A673 (cell line): ENCODE results near the gene QSOX2.

Experiments
- EZH2 ChIP-seq: fragments of 200-600 bp; sonication (generic); IDR thresholded peaks from 2 replicates; pipeline ENCODE4 v1.6.1; 2017; ENCODE audit warnings: borderline replicate concordance, low read depth, mild to moderate bottlenecking, mixed read lengths, antibody characterized with exemption, low read length; ENCODE audit not compliant: poor library complexity, severe bottlenecking
- TF ChIP-seq, protein P1 (sequence below): fragments of 300-800, 200-600 bp; sonication (generic); conservative IDR thresholded peaks from 2 replicates; pipeline ENCODE4 v1.5.1; 2017; ENCODE audit warnings: low read depth, mild to moderate bottlenecking, antibody characterized with exemption, low read length, moderate library complexity, mixed read lengths

DNA sequence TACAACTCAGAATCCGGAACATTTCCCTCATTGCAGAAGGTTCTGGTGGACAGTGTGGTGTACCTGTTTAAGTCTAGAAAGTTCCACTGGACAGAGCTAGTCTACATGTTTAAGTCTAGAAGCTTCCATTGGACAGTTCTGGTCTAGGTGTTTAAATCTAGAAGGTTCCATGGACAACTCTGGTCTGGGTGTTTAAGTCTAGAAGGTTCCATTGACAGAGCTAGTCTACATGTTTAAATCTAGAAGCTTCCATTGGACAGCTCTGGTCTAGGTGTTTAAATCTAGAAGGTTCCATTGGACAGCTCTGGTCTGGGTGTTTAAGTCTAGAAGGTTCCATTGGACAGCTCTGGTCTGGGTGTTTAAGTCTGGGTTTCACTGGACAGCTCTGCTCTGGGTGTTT is 33.3 kb upstream of the QSOX2 start:
- TF ChIP-seq, protein P1, sequence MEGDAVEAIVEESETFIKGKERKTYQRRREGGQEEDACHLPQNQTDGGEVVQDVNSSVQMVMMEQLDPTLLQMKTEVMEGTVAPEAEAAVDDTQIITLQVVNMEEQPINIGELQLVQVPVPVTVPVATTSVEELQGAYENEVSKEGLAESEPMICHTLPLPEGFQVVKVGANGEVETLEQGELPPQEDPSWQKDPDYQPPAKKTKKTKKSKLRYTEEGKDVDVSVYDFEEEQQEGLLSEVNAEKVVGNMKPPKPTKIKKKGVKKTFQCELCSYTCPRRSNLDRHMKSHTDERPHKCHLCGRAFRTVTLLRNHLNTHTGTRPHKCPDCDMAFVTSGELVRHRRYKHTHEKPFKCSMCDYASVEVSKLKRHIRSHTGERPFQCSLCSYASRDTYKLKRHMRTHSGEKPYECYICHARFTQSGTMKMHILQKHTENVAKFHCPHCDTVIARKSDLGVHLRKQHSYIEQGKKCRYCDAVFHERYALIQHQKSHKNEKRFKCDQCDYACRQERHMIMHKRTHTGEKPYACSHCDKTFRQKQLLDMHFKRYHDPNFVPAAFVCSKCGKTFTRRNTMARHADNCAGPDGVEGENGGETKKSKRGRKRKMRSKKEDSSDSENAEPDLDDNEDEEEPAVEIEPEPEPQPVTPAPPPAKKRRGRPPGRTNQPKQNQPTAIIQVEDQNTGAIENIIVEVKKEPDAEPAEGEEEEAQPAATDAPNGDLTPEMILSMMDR, result no peak
- no peak for TF ChIP-seq EZH2
